Erythroblast (primary cell): Measurements from ENCODE around the gene KCTD11.

ENCODE experiments used
- GATA1 ChIP-seq: IDR thresholded peaks from 2 replicates; pipeline ENCODE4 v1.6.1; 2011; ENCODE audit warnings: low read depth, mild to moderate bottlenecking, control low read depth, low read length, moderate library complexity
- POLR2A ChIP-seq: IDR thresholded peaks from 2 replicates; pipeline ENCODE4 v1.6.1; 2011; ENCODE audit warnings: mild to moderate bottlenecking, low read length

DNA sequence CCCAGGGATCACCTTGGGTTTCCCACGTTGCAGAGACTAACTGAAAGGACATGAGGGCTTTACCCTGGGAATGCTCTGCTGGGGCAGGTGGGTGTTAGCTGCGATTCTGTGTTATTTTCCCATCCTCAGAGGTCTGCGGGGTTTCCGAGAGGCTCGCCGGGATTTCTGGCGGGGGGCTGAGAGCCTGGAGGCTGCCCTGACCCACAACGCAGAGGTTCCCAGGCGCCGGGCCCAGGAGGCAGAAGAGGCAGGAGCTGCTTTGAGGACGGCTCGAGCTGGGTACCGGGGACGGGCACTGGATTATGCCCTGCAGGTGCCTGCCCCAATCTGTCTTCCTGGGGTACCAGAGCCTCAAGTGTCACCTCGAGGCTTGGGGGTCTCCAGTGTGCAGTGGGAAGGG lies 8.7 kb upstream of the KCTD11 start:
- TF ChIP-seq POLR2A (no peak), GATA1 (no peak)
